Vagina (tissue), 2 donors: ENCODE data around the gene ABCG4.

Source experiments
- POLR2A ChIP-seq, 2 donors: fragments of 450-650 bp; IDR thresholded peaks; one replicate each; pipeline ENCODE4 v1.6.1; 2017; ENCODE audit warnings: antibody characterized with exemption in 2 of 2, mild to moderate bottlenecking in 2 of 2, moderate library complexity in 2 of 2
- TF ChIP-seq, protein P1 (sequence below), 3 experiments: fragments of 450-650 bp in 2 of 3; fragments of 200-600 bp in 1 of 3; sonication (generic) in 1 of 3; IDR thresholded peaks; one replicate each; pipeline ENCODE4 v1.5.1; 2017 to 2019; ENCODE audit warnings: antibody characterized with exemption in 3 of 3, mild to moderate bottlenecking in 2 of 3, moderate library complexity in 2 of 3

DNA sequence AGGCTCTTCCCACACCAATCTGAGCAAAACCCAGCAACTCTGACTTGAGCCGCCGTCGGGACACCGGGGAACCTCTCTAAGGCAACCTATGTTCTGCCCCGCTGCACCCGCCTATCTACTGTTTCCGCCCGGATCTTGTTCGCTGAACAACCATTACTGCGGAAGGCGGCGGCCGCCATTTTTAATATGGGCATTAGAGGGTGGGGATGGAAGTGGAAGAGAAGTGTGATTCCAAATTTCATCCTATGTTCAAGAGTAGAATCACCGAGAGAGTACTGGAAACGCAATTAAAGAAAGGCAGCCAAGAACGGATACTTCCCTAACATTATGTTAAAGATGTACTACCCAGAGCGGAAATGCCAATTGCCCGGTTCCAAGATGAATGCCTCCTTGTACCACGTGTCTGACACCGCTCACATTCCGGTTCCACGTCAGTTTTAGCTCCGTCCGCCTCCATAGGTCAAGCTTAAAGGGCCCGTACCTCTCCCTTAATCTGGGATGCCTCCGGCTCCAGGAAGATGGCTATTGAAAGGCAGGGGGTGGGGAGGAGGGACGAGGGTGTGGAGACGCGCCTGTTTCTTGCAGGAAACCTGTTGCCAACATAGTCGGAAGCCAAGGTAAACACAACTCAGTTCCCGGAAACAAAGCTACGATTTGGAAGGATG is 47.0 kb upstream of the ABCG4 start, which contains the start of gene DPAGT1:
- TF ChIP-seq, protein P1, sequence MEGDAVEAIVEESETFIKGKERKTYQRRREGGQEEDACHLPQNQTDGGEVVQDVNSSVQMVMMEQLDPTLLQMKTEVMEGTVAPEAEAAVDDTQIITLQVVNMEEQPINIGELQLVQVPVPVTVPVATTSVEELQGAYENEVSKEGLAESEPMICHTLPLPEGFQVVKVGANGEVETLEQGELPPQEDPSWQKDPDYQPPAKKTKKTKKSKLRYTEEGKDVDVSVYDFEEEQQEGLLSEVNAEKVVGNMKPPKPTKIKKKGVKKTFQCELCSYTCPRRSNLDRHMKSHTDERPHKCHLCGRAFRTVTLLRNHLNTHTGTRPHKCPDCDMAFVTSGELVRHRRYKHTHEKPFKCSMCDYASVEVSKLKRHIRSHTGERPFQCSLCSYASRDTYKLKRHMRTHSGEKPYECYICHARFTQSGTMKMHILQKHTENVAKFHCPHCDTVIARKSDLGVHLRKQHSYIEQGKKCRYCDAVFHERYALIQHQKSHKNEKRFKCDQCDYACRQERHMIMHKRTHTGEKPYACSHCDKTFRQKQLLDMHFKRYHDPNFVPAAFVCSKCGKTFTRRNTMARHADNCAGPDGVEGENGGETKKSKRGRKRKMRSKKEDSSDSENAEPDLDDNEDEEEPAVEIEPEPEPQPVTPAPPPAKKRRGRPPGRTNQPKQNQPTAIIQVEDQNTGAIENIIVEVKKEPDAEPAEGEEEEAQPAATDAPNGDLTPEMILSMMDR (IDR thresholded peaks at IDR 0.05) = peak in 2 of 3 experiments; percentile 13 to 33
- peak in 1 of 2 donors; percentile 9 for TF ChIP-seq POLR2A (IDR thresholded peaks at IDR 0.05)
